Mucosa of stomach (tissue), 1 donor: ENCODE measurements around the gene STX18.

ENCODE experiments used
- H3K27me3 ChIP-seq: one replicate; pipeline ENCODE4 v1.7.0; 2013; ENCODE audit warnings: mild to moderate bottlenecking, low read length; ENCODE audit not compliant: control insufficient read depth, insufficient read depth
- H3K36me3 ChIP-seq: one replicate; pipeline ENCODE4 v1.7.0; 2013; ENCODE audit warnings: low read length; ENCODE audit not compliant: control insufficient read depth, insufficient read depth
- H3K4me1 ChIP-seq: one replicate; pipeline ENCODE4 v1.7.0; 2013; ENCODE audit warnings: mild to moderate bottlenecking, low read length; ENCODE audit not compliant: control insufficient read depth, insufficient read depth
- H3K4me3 ChIP-seq: one replicate; pipeline ENCODE4 v1.7.0; 2013; ENCODE audit warnings: low read length
- H3K9ac ChIP-seq: one replicate; pipeline ENCODE4 v1.7.0; 2013; ENCODE audit warnings: mild to moderate bottlenecking, low read length, moderate library complexity
- H3K9me3 ChIP-seq: one replicate; pipeline ENCODE4 v1.7.0; 2013; ENCODE audit warnings: mild to moderate bottlenecking, low read length, moderate library complexity; ENCODE audit not compliant: control insufficient read depth
- donor health status: Pancreatic carcinoma.

STX18 gene

DNA sequence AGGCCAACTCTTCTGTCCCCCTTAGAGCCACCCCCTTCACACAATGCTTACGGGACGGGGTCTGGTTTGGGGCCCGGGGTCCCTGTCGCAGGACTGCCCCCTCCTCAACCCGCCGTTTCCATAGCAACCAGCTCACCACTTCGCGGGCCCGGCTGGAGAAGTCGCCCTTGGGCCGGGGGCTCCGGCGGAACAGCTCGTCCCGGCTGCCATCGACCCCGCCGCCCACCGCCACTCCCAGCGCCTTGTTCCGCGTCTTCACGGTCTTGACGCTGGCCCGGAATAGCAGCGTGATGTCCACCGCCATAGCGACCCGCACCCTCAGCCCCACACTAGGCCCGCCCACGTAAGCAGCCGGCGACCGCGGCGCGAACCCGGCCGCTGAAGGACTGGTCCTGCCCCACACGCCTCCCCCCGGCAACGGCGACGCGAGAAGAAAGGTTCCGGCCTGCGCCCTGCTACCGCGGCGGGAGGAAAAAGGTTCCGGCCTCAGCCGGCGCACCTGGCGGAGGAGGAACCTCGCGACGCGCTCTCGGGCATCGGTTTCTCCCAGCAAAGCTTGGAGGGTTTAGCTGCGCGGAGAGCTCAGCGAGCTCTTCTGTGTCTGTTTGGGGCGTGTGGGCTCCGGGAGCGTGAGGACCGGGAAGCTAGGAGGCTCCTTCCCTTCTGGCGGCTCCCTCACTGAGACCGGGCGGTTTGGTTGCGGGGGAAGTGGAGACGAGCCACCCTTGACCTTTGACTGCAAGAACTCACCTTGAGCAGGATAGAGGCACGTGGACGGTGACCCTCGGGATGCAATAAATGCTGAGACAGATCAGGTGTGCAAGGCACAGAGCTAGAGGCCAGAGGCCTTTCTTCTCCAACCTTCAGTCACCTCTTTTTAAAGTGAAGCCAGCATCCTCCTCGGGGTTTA is at the start of gene STX18:
STX18 (minus strand) TSS at position 388 of the 910 bp plus-strand sequence; CDS start at position 304, 84 bp downstream.
- peak within 1 kb of the TSS; percentile 95 for H3K4me3 ChIP-seq
- peak within 1 kb of the TSS; percentile 94 for H3K9ac ChIP-seq
- no peaks in the 10 kb centered on the region for H3K27me3 ChIP-seq
- H3K36me3 ChIP-seq = no peaks in the 10 kb centered on the region
- H3K4me1 ChIP-seq = peaks cover 14% of the 10 kb centered on the region
- H3K9me3 ChIP-seq = no peaks in the 10 kb centered on the region

DNA sequence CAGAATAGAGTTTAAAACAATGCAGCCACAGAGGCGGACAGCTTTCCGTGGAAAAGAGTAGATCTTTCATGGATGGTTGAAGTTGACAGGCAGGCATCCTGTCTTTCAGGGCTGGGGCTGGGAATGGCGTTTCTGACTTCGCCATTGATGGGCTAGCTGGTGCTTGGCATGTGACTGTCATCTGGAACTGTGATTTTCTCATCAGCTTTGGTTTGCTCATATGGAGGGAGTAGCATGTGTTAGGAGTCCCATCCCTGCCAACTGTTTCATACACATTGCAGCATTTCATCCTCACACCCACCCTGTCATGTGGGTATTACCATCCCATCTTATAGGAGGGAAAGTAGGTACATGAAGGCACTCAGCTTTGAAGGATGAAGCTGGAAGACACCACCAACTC is 49.2 kb upstream of the STX18 start:
- H3K9me3 ChIP-seq = no peaks in the 10 kb centered on the region
- H3K27me3 ChIP-seq = no peaks in the 10 kb centered on the region
- no peak overlapping the region for H3K4me3 ChIP-seq
- H3K4me1 ChIP-seq = no peaks in the 10 kb centered on the region
- H3K9ac ChIP-seq = no peak overlapping the region
- no peaks in the 10 kb centered on the region for H3K36me3 ChIP-seq

DNA sequence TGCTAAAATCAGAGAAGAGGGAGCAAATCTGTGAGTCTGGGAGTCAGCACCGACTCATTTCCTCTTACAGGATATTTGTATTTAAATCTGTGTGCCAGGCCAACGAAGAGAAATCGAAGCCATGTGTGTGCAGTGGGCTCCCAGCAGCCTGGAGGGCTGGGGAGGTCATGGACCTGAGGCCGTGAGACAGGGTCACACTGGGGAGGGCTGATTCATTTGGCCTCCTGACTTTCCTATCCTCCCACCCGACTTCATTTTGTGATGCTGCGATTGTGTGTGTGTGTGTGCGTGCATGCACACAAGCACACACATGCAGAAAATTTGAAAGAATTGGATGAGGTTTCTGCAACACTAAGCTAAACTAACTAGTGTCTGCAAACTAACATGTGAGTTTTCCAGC is 48.7 kb upstream of the STX18 start:
- Histone ChIP-seq H3K27me3 (no peaks in the 10 kb centered on the region), H3K4me3 (no peak overlapping the region), H3K4me1 (no peaks in the 10 kb centered on the region)

DNA sequence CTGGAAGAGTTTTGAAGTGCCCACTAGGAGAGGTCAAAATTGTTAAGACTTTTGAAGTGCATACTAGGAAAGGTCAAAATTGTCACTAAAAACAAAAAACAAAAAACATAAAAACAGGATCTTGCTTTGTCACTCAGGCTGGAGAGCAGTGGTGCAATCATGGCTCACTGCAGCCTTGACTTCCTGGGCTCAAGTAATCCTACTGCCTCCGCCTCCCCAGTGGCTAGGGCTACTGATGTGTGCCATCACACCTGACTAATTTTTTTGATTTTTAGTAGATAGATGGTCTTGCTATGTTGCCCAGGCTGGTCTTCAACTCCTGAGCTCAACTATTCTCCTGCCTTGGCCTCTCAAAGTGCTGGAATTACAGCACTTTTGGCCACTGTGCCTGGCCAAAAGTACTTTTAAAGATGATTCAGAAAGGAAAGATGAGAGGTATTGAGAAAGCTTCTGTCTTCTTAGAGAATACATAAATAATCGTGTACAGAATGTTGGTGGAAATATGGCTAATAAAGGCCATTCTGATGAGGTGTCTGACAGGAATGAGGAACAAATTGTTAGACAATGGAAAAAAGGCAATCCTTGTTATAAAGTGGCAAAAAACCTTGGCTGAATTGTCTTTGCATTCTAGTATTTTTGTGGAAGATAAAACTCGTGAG is 43.3 kb upstream of the STX18 start:
- Histone ChIP-seq H3K36me3 (no peaks in the 10 kb centered on the region), H3K9me3 (no peaks in the 10 kb centered on the region), H3K9ac (no peak overlapping the region), H3K4me1 (no peaks in the 10 kb centered on the region), H3K4me3 (no peak overlapping the region), H3K27me3 (no peaks in the 10 kb centered on the region)

More for the DNA sequence above, 48.7 kb upstream of the STX18 start:
- Histone ChIP-seq H3K9ac (no peak overlapping the region), H3K36me3 (no peaks in the 10 kb centered on the region), H3K9me3 (no peaks in the 10 kb centered on the region)

DNA sequence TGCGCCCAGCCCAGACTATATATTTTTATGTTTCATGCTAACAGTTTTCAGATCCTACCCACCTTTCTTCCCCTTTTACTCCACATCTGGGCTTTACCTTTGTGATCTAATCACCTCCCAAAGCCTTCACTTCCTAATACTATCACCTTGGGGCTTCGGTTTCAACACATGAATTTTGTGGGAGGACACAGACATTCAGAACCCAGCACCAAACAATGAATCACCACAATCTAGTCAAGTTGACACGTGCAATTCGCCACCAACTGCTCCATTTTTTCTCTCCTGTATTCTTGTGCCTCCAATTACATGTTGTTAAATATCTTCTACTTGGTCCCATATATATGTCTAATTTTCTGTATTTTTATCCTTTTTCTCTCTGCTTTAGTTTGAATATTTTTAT is 41.8 kb upstream of the STX18 start:
- no peaks in the 10 kb centered on the region for H3K27me3 ChIP-seq
- H3K9me3 ChIP-seq = no peaks in the 10 kb centered on the region
- no peaks in the 10 kb centered on the region for H3K4me1 ChIP-seq
- no peaks in the 10 kb centered on the region for H3K36me3 ChIP-seq
- H3K4me3 ChIP-seq = no peak overlapping the region
- H3K9ac ChIP-seq = no peak overlapping the region

DNA sequence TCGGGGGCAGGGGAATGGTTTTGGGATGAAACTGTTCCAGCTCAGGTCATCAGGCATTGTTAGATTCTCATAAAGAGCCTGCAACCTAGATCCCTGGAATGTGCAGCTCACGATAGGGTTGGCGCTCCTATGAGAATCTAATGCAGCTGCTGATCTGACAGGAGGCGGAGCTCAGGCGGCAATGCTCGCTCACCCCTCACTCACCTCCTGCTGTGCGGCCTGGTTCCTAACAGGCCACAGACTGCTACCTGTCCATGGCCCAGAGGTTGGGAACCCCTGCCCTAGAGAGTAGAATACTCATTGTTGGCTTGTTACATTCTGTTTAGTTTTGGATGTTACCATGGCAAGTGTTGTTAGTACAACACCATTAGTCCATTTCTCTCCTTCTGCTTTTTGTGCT is 40.8 kb upstream of the STX18 start:
- Histone ChIP-seq H3K9me3 (no peaks in the 10 kb centered on the region), H3K9ac (no peak overlapping the region), H3K36me3 (no peaks in the 10 kb centered on the region), H3K27me3 (no peaks in the 10 kb centered on the region), H3K4me1 (no peaks in the 10 kb centered on the region), H3K4me3 (no peak overlapping the region)

DNA sequence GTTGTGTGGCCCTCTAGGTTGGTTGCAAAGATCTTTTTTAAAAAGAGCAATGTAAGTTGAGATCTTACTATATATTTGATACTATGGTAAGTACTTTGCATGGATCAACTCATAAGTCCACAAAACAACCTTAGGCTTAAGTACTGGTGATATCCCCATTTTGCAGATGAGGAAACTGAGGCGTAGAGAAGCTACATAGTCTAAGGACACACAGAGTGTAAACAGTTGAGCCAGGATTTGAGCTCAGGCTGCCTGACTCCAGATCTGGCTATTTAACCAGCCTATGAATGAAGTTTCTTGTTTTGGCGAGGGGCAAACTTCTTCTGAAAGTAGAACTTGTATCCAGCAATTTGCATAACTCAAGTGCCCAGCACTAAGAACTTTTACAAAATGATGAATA is 38.6 kb upstream of the STX18 start:
- no peak overlapping the region for H3K4me3 ChIP-seq
- no peaks in the 10 kb centered on the region for H3K27me3 ChIP-seq
- H3K4me1 ChIP-seq = no peaks in the 10 kb centered on the region
- H3K36me3 ChIP-seq = no peaks in the 10 kb centered on the region
- no peak overlapping the region for H3K9ac ChIP-seq
- no peaks in the 10 kb centered on the region for H3K9me3 ChIP-seq

DNA sequence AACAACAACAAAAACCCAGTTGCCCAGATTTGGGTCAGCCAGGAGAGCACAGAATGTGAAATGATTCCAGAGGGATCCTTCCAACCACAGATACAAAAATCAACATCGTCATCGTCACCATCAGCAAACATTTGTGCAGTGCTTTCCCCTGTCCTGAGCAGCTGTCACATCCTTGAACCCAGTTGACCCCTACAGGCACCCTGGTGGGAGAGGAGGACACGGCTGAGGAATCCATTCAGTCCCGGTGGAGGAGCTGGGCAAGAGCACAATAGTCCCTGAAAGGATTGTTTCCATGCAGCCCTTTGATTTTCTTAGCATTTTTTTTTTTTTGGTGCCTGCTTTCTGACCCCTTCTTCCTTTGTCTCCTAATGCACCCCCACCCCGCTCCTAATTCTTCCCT is 37.1 kb upstream of the STX18 start:
- H3K4me3 ChIP-seq = no peak overlapping the region
- H3K36me3 ChIP-seq = no peaks in the 10 kb centered on the region
- no peaks in the 10 kb centered on the region for H3K4me1 ChIP-seq
- H3K9me3 ChIP-seq = no peaks in the 10 kb centered on the region
- H3K9ac ChIP-seq = no peak overlapping the region
- H3K27me3 ChIP-seq = no peaks in the 10 kb centered on the region

DNA sequence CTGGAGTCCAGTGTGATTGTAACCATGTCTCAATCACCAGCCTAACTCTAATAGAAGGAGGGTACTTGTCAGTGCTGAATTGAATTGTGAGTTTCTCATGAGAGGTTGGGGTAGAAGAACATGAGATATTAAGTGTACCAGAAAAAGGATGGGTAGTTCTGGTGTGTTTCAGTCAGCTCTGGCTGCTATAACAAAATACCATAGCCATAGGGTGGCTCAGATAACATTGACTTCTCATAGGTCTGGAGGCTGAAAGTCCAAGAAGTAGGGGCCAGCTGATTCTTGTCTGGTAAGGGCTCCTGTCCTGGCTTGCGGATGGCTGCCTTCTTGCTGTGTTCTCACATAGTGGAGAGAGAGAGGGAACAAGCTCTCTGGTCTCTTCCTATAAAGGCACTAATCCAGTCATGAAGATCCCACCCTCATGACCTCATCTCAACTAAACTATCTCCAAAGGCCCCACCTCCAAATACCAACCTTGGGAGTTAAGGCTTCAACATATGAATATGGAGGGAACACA is 35.6 kb upstream of the STX18 start:
- no peaks in the 10 kb centered on the region for H3K27me3 ChIP-seq
- no peaks in the 10 kb centered on the region for H3K4me1 ChIP-seq
- H3K4me3 ChIP-seq = no peak overlapping the region
- H3K36me3 ChIP-seq = no peaks in the 10 kb centered on the region
- no peak overlapping the region for H3K9ac ChIP-seq
- H3K9me3 ChIP-seq = no peaks in the 10 kb centered on the region

DNA sequence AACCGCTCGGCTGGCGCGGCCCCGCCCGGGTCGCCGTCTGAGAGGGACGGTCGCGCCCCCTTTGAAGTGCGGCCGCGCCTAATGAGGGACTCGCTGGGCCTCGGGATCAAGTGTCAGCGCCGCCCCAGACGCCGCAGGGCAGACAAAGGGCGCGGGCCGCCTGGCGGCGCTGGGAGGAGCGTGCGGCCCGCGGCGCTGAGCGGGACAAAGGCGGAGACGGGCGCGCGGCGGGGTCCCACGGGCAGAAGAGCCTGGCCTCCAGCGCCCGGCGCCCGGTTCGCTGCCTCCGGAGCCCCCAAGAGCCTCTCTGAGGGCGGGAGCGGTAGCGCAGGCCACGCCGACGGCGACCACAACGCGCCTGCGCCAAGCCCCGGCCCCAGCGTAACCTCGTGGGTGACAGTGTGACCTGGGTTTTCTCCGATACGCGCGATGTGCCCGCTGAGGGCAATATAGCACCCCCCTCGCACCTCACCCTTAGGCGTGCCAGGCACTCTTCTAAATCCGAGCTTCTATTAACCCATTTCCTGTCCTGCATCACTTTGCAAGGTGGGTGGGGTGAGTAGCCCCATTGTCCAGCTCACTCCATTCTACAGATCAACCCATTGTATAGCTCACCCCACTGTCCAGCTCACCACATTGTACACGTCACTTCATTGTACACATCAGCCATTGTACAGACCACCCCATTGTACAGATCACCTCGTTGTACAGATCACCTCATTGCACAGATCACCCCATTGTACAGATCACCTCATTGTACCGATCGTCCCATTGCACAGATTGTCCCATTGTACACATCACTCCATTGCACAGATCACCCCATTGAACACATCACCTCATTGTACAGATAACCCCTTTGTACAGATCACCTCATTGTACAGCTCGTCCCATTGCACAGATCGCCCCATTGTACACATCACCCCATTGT is 33.7 kb upstream of the STX18 start:
- Histone ChIP-seq H3K27me3 (no peaks in the 10 kb centered on the region), H3K4me1 (no peaks in the 10 kb centered on the region), H3K4me3 (peak overlapping the region; percentile 37), H3K9me3 (no peaks in the 10 kb centered on the region), H3K36me3 (no peaks in the 10 kb centered on the region), H3K9ac (peak overlapping the region; percentile 73)

DNA sequence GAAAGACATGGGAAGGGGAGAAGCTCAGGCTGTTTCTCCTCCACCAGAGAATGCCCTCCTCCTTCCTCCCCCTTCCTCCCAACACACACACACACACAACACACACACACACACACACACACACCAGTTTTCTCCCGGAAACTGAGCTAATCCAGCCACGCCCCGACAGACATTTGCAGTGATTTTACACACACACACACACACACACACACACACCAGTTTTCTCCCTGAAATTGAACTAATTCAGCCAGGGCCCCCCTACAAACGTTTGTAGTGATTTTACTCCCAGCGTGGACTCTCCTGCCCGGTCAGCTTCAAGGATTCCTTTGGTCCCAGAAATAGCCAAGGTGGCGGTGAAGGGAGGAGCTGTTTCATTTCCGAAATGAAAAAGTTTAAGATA is 32.9 kb upstream of the STX18 start:
- Histone ChIP-seq H3K27me3 (no peaks in the 10 kb centered on the region), H3K4me1 (no peaks in the 10 kb centered on the region), H3K4me3 (peak overlapping the region; percentile 37), H3K36me3 (no peaks in the 10 kb centered on the region), H3K9ac (peak overlapping the region; percentile 73), H3K9me3 (no peaks in the 10 kb centered on the region)
